Measurements from ENCODE around the gene CDK8. TPM values are rescaled to one million over a fixed set of nuclear protein-coding genes. Genes with fewer than 3 reads are reported as not detected.

Gene CDK8
- total RNA-seq, 1 donor from 2014 or later: 21.2 TPM

GRCh38 chr13:26412936-26413716 lies 159.2 kb downstream of the CDK8 start:
- no peaks in the 10 kb centered on the region for H3K9me3 Mint-ChIP-seq
- H3K27me3 Mint-ChIP-seq (ENCODE audit: low read depth): peaks cover 2% of the 10 kb centered on the region
- H3K27ac Mint-ChIP-seq: no peak overlapping the region
- no peaks in the 10 kb centered on the region for H3K36me3 Mint-ChIP-seq (ENCODE audit: low read depth)
- intact Hi-C loops (cut with micrococcal nuclease): no loop called here
- no peaks in the 10 kb centered on the region for H3K4me1 Mint-ChIP-seq (ENCODE audit: low read depth)
- H3K4me3 Mint-ChIP-seq (ENCODE audit: low read depth): no peak overlapping the region
- DNase-seq (ENCODE audit: low spot score): no peak

GRCh38 chr13:26420282-26420960 lies 166.5 kb downstream of the CDK8 start:
- Mint-ChIP-seq H3K27ac (no peak overlapping the region), H3K4me1 (ENCODE audit: low read depth) (no peaks in the 10 kb centered on the region), H3K27me3 (ENCODE audit: low read depth) (peaks cover 4% of the 10 kb centered on the region), H3K36me3 (ENCODE audit: low read depth) (no peaks in the 10 kb centered on the region), H3K9me3 (no peaks in the 10 kb centered on the region), H3K4me3 (ENCODE audit: low read depth) (no peak overlapping the region)
- no peak for DNase-seq (ENCODE audit: low spot score)
- intact Hi-C loops (cut with micrococcal nuclease): no loop called here

GRCh38 chr13:26422036-26422435 lies 168.1 kb downstream of the CDK8 start:
- intact Hi-C loops (cut with micrococcal nuclease): no loop called here
- Mint-ChIP-seq H3K27ac (no peak overlapping the region), H3K9me3 (no peaks in the 10 kb centered on the region), H3K27me3 (ENCODE audit: low read depth) (peaks cover 5% of the 10 kb centered on the region), H3K36me3 (ENCODE audit: low read depth) (no peaks in the 10 kb centered on the region), H3K4me1 (ENCODE audit: low read depth) (no peaks in the 10 kb centered on the region), H3K4me3 (ENCODE audit: low read depth) (no peak overlapping the region)
- no peak for DNase-seq (ENCODE audit: low spot score)

GRCh38 chr13:26423629-26424028 lies 169.7 kb downstream of the CDK8 start:
- DNase-seq (ENCODE audit: low spot score): no peak
- intact Hi-C loops (cut with micrococcal nuclease): no loop called here
- H3K27ac Mint-ChIP-seq: no peak overlapping the region
- no peaks in the 10 kb centered on the region for H3K4me1 Mint-ChIP-seq (ENCODE audit: low read depth)
- peaks cover 5% of the 10 kb centered on the region for H3K27me3 Mint-ChIP-seq (ENCODE audit: low read depth)
- H3K9me3 Mint-ChIP-seq: no peaks in the 10 kb centered on the region
- H3K36me3 Mint-ChIP-seq (ENCODE audit: low read depth): no peaks in the 10 kb centered on the region
- H3K4me3 Mint-ChIP-seq (ENCODE audit: low read depth): no peak overlapping the region

GRCh38 chr13:26424181-26424580 lies 170.3 kb downstream of the CDK8 start:
- intact Hi-C loops (cut with micrococcal nuclease): no loop called here
- Mint-ChIP-seq H3K27ac (no peak overlapping the region), H3K4me3 (ENCODE audit: low read depth) (no peak overlapping the region), H3K36me3 (ENCODE audit: low read depth) (no peaks in the 10 kb centered on the region), H3K4me1 (ENCODE audit: low read depth) (no peaks in the 10 kb centered on the region), H3K9me3 (no peaks in the 10 kb centered on the region), H3K27me3 (ENCODE audit: low read depth) (peaks cover 8% of the 10 kb centered on the region)
- DNase-seq (ENCODE audit: low spot score): no peak

GRCh38 chr13:26425443-26426358 lies 171.8 kb downstream of the CDK8 start:
- intact Hi-C loops (cut with micrococcal nuclease): no loop called here
- H3K9me3 Mint-ChIP-seq: no peaks in the 10 kb centered on the region
- H3K27ac Mint-ChIP-seq: no peak overlapping the region
- peaks cover 14% of the 10 kb centered on the region for H3K27me3 Mint-ChIP-seq (ENCODE audit: low read depth)
- no peaks in the 10 kb centered on the region for H3K36me3 Mint-ChIP-seq (ENCODE audit: low read depth)
- no peaks in the 10 kb centered on the region for H3K4me1 Mint-ChIP-seq (ENCODE audit: low read depth)
- no peak overlapping the region for H3K4me3 Mint-ChIP-seq (ENCODE audit: low read depth)
- no peak for DNase-seq (ENCODE audit: low spot score)

- no peaks in the 10 kb centered on the region for H3K36me3 Mint-ChIP-seq (ENCODE audit: low read depth)
- H3K27ac Mint-ChIP-seq: no peak overlapping the region
- DNase-seq (ENCODE audit: low spot score): no peak
- H3K4me3 Mint-ChIP-seq (ENCODE audit: low read depth): no peak overlapping the region
- H3K4me1 Mint-ChIP-seq (ENCODE audit: low read depth): no peaks in the 10 kb centered on the region
- H3K9me3 Mint-ChIP-seq: peaks cover 38% of the 10 kb centered on the region
- peaks cover 14% of the 10 kb centered on the region for H3K27me3 Mint-ChIP-seq (ENCODE audit: low read depth)
- intact Hi-C loops (cut with micrococcal nuclease): no loop called here
These were observed 179.8 kb downstream of the CDK8 start for GRCh38 chr13:26433776-26434175.

GRCh38 chr13:26435171-26435570 lies 181.2 kb downstream of the CDK8 start:
- Mint-ChIP-seq H3K4me1 (ENCODE audit: low read depth) (no peaks in the 10 kb centered on the region), H3K4me3 (ENCODE audit: low read depth) (no peak overlapping the region), H3K27me3 (ENCODE audit: low read depth) (peaks cover 6% of the 10 kb centered on the region), H3K36me3 (ENCODE audit: low read depth) (no peaks in the 10 kb centered on the region), H3K9me3 (peaks cover 38% of the 10 kb centered on the region), H3K27ac (no peak overlapping the region)
- no peak for DNase-seq (ENCODE audit: low spot score)
- intact Hi-C loops (cut with micrococcal nuclease): no loop called here

- Mint-ChIP-seq H3K4me3 (ENCODE audit: low read depth) (no peak overlapping the region), H3K9me3 (peaks cover 38% of the 10 kb centered on the region), H3K4me1 (ENCODE audit: low read depth) (no peaks in the 10 kb centered on the region), H3K36me3 (ENCODE audit: low read depth) (no peaks in the 10 kb centered on the region), H3K27ac (no peak overlapping the region), H3K27me3 (ENCODE audit: low read depth) (peaks cover 6% of the 10 kb centered on the region)
- intact Hi-C loops (cut with micrococcal nuclease): no loop called here
- no peak for DNase-seq (ENCODE audit: low spot score)
These were observed 181.7 kb downstream of the CDK8 start for GRCh38 chr13:26435646-26436045.

- Mint-ChIP-seq H3K27me3 (ENCODE audit: low read depth) (peaks cover 4% of the 10 kb centered on the region), H3K4me1 (ENCODE audit: low read depth) (no peaks in the 10 kb centered on the region), H3K36me3 (ENCODE audit: low read depth) (no peaks in the 10 kb centered on the region), H3K9me3 (peaks cover 38% of the 10 kb centered on the region), H3K4me3 (ENCODE audit: low read depth) (no peak overlapping the region), H3K27ac (no peak overlapping the region)
- DNase-seq (ENCODE audit: low spot score): no peak
- intact Hi-C loops (cut with micrococcal nuclease): no loop called here
These were observed 183.0 kb downstream of the CDK8 start for GRCh38 chr13:26436914-26437313.

- no peak for DNase-seq (ENCODE audit: low spot score)
- H3K36me3 Mint-ChIP-seq (ENCODE audit: low read depth): no peaks in the 10 kb centered on the region
- H3K27ac Mint-ChIP-seq: no peak overlapping the region
- no peaks in the 10 kb centered on the region for H3K4me1 Mint-ChIP-seq (ENCODE audit: low read depth)
- H3K27me3 Mint-ChIP-seq (ENCODE audit: low read depth): no peaks in the 10 kb centered on the region
- H3K4me3 Mint-ChIP-seq (ENCODE audit: low read depth): no peak overlapping the region
- peaks cover 29% of the 10 kb centered on the region for H3K9me3 Mint-ChIP-seq
- intact Hi-C loops (cut with micrococcal nuclease): no loop called here
These were observed 186.2 kb downstream of the CDK8 start for GRCh38 chr13:26440111-26440510.

- H3K4me1 Mint-ChIP-seq (ENCODE audit: low read depth): no peaks in the 10 kb centered on the region
- H3K9me3 Mint-ChIP-seq: peaks cover 20% of the 10 kb centered on the region
- H3K27ac Mint-ChIP-seq: no peak overlapping the region
- no peak overlapping the region for H3K4me3 Mint-ChIP-seq (ENCODE audit: low read depth)
- no peaks in the 10 kb centered on the region for H3K36me3 Mint-ChIP-seq (ENCODE audit: low read depth)
- no peak for DNase-seq (ENCODE audit: low spot score)
- H3K27me3 Mint-ChIP-seq (ENCODE audit: low read depth): no peaks in the 10 kb centered on the region
- intact Hi-C loops (cut with micrococcal nuclease): no loop called here
These were observed 187.5 kb downstream of the CDK8 start for GRCh38 chr13:26441476-26441875.

- Mint-ChIP-seq H3K27me3 (ENCODE audit: low read depth) (no peaks in the 10 kb centered on the region), H3K4me1 (ENCODE audit: low read depth) (no peaks in the 10 kb centered on the region), H3K4me3 (ENCODE audit: low read depth) (no peak overlapping the region), H3K36me3 (ENCODE audit: low read depth) (no peaks in the 10 kb centered on the region), H3K9me3 (peaks cover 9% of the 10 kb centered on the region), H3K27ac (no peak overlapping the region)
- intact Hi-C loops (cut with micrococcal nuclease): no loop called here
- no peak for DNase-seq (ENCODE audit: low spot score)
These were observed 188.6 kb downstream of the CDK8 start for GRCh38 chr13:26442541-26442940.

Data from activated T-helper 2 cell treated with anti-CD3 and anti-CD28 coated beads, Interferon-gamma antibody, Interleukin-2, Interleukin-4, amounts not matched to agents 10 μg/mL and 5 μg/mL and 100 μg/mL, durations not matched to agents 14 hours and 24 hours and 36 hours (primary cell).